ENCODE results near the gene PAFAH2.
"Not testable (repeated sequence)": the region's sequence is repeated elsewhere in the genome, so short reads cannot be mapped to it uniquely, and the experiment has no call there.

PAFAH2 gene

DNA sequence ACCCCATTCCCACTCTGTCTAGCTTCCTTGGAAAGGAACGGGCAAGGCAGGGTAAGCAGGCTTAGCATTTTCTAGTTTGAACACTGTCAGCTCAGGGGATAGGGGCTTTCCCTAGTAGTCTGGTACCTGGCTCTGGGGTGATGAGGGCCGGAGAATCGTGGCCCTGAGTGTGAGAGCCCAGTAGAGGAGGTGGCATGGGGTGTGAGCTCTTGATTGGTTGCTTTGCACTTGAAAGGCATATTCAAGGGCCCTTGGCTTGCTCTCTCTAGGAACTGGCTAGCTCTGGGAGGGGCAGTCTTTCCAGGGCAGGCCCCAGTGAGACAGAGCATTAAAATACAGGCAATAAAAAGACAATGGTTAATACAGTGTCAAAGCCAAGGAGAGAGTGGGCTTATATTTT lies 13.0 kb upstream of the PAFAH2 start:
- DNase-seq (ENCODE audit: low read depth): no peak

- DNase-seq (ENCODE audit: low read depth): no peak
Measured at GRCh38 chr1:26009796-26010447, 12.1 kb upstream of the PAFAH2 start.

DNA sequence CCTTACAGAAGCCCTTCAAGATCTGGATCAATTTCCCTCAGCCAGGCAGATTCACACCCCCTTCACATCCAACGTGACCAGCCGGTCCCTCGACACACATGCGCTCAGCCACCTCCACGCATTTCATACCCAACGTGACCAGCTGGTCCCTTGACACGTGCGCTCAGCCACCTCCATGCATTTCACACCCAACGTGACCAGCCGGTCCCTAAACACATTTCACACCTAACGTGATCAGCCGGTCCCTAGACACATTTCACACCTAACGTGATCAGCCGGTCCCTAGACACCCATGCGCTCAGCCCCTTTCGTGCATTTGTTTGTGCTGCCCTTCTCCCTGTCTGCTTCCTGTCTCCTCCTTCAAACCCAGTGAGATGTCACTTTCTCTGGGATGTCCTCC lies 8.8 kb upstream of the PAFAH2 start:
- no peak for DNase-seq (ENCODE audit: low read depth)

DNA sequence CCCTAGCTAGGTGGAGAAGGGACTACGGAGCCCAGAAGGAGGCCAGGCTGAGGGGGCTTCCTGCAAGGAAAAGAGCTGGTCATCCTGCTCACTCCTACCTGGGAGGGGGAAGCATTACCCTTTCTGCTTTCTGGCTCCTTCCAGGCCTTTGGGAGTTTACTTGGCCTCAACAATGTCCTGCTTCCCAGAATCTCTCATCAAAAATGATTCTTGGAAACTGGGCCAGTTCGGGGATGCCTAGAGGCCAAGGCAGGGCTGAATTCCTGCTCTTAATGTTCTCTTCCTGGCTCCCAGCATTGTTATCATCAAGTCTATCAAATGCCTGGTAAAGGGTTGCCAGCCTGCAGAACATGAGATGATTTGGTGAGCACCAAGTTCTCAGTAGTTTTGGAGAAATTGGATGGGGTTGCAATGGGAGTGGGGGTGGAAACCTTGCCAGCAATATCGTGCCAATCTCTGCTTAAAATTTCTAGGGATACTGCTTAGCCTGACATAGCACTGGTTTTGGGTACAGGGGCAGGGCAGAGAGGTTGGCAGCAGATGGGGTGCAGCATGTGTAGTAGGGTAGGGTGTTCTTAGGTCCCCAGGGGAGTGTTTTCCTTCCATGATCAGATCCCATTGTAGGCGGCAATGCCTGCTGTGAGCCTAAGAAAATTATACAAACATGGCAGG lies 7.7 kb upstream of the PAFAH2 start:
- DNase-seq (ENCODE audit: low read depth): no peak

DNA sequence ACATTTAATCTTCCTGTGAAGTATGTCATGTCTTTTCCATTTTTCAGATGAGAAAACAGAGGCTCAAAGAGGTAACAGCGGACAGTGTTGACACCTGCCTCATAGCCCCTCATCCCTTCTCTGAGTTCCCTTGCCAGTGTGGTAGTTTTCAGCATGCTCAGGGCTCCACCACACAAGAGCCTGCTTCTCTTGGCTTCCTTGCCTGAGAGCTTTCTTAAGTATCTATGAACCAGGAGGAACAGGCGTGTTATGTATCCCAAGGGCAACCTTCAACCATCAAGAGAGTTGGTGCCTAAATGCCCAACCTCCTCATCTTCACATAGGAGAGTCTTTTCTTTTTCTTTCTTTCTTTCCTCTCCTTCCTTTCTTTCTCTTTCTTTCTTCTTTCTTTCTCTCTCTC lies 5.9 kb upstream of the PAFAH2 start:
- DNase-seq (ENCODE audit: low read depth): no peak

- no peak for DNase-seq (ENCODE audit: low read depth)
Measured at GRCh38 chr1:26003262-26003661, 5.4 kb upstream of the PAFAH2 start.

DNA sequence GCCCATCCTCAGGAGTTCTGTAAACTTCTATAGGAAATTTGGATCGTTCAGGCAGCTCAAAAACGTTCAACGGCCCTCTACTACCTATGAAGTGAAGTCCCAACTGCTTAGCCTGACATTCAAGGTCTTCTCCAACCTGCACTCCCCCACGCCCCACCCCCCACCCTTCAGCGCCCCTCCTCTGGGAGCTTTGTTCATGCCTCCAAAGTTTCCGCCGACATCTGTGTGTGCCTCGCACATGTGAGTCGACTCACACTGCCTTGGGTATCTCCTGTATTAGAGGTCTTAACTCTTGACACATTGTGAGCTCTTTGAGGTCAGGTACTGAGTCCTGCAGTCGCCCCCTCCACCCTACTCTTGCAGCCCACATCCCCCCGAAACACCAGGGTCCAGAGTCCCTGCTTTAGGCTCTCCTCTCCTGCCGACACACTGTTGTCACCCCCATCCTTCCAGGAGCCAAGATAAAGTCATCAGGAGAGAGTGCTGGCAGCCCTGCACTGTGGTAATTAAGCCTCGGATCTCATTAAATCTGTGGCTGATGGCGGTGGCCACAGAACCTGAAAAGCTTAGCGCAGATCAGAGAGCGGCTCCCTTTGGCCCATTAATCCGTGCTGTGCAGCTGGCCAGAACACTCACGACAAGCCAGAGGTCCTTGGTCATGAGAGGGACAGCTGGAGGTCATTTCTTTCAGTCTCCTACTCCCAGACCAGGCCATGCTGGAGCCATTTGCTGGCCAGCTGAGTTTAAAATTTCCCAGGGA lies 1.4 kb upstream of the PAFAH2 start:
- DNase-seq (ENCODE audit: low read depth): no peak

GRCh38 chr1:25996966-25997827 lies 666 bp downstream of the PAFAH2 start:
- DNase-seq (ENCODE audit: low read depth): no peak

- DNase-seq (ENCODE audit: low read depth): no peak
Measured at GRCh38 chr1:25994402-25995150, 3.3 kb downstream of the PAFAH2 start.

GRCh38 chr1:25993197-25993951 lies 4.5 kb downstream of the PAFAH2 start:
- DNase-seq (ENCODE audit: low read depth): no peak

DNA sequence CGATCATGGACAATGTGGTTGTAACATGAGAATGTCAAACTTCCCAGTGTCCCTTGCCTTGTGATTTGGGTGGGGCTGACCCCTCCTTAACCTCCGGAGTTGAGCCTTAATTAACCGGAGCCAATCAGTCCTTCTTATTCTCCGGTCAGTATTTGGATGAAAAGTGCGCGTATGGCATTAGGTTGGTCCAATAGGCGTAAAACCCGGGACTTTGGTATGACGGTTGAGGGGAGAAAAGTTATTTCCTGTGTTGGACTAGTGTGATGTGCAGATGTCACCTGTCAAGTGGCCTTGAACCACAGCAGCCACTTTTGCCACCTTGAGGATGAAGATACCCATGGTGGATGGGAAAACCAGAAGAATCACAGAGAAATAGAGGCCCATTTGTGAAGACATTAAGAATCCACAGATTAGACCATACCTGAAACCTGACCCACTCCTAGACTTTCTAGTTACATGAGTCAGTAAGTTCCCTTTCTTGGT lies 5.1 kb downstream of the PAFAH2 start:
- no peak for DNase-seq (ENCODE audit: low read depth)

DNA sequence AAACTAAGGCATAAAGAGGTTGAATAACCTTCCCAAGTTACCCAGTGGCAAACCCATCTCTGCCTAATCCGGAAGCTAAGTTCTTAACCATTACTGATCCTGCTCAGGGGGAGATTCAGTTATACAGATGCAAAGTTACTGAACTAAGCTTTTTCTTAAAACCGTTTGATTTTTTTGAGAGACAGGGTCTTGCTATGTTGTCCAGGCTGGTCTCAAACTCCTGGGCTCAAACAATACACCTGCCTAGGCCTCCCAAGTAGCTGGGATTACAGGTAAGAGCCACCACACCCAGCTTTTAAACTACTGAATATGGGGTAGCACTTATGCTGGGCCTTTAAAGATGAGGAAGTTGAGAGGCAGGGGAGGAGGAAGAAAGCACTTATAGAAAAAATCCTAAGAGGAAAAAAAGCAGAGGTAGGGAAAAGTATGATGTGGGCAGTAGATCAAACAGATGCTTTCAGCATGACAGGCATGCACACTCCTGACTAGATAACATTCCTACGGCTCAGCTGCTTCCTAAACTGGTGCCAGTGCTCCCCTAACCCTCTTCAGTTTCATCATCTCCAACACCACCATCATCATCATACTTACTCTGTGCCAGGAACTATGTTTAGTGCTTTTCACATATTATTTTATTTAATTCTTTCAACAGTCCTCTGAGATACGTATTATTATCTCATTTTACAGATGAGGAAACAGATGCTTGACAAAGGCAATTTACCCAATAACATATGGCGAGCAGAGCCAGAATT lies 5.8 kb downstream of the PAFAH2 start:
- no peak for DNase-seq (ENCODE audit: low read depth)

DNA sequence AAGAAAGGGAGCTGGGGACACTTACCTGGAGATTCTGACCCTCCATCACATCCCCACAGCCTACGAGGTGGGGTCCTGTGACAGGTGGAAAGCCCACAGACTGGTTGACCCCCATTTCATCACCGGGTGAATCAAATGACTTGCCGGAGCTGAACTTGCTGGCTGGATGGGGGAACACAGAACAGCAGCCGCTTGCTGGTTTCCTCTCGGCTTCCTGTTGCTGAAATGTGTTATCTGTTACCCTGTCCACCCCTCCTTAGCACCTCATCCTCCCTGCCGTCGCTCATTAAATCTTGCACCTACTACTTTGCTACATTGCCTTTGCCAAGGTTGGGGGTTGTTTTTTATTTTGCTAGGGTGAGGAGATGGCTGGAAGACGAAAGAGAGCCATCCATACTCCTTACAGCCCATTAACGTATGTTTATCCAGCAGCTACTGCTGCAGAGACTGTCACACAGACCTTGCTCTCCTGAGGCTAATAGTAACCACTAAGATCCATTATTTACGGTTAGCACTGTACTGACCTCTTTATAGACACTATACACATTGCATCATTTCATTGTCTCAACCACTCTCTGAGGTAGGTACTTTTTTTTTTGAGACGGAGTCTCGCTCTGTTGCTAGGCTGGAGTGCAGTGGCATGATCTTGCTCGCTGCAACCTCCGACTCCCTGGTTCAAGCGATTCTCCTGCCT lies 7.0 kb downstream of the PAFAH2 start:
- peak; percentile 36 for DNase-seq (ENCODE audit: low read depth)

DNA sequence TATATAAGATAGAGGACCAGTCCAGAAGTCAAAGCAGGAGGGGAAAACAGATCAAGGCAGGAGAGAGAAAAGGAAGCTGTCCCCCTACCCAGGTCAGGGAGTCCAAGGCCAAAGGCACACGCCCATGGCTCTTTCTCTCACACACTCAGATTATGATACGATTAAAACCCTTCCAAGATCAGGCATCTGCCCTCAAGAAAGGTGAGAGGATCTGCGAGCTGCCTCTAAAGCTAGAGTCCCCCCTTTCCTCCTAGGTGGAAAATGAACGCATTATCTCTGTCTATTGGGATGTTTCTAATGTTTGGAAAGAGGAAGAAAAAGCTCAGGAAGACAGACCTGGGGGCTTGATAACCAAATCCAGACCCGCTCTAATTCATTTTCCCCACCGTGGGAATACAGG lies 7.6 kb downstream of the PAFAH2 start:
- DNase-seq (ENCODE audit: low read depth): no peak

DNA sequence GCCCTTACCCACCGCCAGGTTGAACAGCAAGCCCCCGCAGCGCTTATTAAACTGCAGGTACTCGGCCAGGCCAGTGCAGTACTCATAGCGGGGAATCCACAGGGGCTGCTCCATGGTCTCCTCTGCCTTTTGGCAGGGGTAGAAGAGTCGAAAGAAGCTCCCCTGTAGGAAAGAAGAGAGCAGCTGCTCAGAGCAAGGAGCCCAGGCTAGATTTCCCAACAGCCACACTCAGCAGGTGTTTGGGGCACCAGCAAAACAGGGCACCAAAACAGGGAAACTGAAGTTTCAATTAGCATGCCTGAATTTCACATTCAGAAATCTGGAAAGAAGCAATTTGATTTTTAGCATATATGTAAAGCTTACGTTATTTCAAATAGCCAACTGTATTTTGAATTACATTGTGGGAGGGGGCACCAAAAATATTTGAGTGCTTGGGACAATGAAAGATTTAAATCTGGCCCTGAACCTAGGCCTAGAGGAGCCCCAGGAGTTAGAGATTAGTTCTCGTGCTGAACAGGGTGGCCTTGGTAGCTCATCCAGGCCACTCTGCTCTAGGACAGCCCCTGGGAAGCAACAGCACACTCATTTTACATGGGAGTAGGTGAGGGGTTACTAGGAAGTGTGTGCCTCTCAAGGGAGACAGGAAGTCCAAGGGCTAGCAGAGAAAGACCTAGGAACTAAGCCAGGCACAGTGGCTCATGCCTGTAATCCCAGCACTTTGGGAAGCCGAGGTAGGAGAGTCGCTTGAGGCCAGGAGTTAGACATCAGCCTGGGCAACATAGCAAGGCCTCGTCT lies 8.2 kb downstream of the PAFAH2 start:
- no peak for DNase-seq (ENCODE audit: low read depth)

- no peak for DNase-seq (ENCODE audit: low read depth)
Measured at GRCh38 chr1:25987951-25988350, 9.9 kb downstream of the PAFAH2 start.

- not testable (repeated sequence) for DNase-seq (ENCODE audit: low read depth)
Measured at GRCh38 chr1:25986773-25987172, 11.1 kb downstream of the PAFAH2 start.

- DNase-seq (ENCODE audit: low read depth): no peak
Measured at GRCh38 chr1:25985670-25986069, 12.2 kb downstream of the PAFAH2 start.
